Cerebellar cortex (tissue), 1 donor: ENCODE data around the gene ZMIZ2.
A peak's percentile ranks its signal among the peaks of the same experiment; 100 is the strongest.
"Not testable (repeated sequence)": the region's sequence is repeated elsewhere in the genome, so short reads cannot be mapped to it uniquely, and the experiment has no call there.

Experiments
- DNase-seq: peaks from one replicate; pipeline ENCODE4 v3.0.0-alpha.2; 2015; ENCODE audit warnings: low spot score

The ZMIZ2 gene

GRCh38 chr7:44769776-44770294, 21.2 kb downstream of the ZMIZ2 start:
- DNase-seq, result peak; percentile 29

DNA sequence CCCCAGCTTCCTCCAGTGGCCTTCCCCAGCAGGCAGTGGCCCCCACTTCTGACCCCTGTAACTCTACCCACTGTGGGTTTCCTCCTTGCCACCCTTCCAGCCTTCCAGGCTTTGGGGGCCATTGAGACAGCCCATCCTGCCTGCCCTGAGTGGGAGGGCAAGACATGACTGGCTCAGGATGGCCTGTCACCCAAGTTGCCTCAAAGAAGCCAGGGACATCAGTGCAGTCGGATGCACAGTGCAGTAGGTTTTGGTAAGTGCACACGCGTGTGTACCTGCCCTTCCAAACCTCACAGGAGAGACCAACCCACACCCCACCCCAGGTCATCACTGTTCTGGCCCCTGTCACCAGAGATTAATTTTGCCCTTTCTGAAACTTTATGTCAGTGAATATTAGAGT, 22.7 kb downstream of the ZMIZ2 start:
- DNase-seq, result no peak

- DNase-seq, result no peak
Observed at GRCh38 chr7:44772440-44772839, 23.8 kb downstream of the ZMIZ2 start.

DNA sequence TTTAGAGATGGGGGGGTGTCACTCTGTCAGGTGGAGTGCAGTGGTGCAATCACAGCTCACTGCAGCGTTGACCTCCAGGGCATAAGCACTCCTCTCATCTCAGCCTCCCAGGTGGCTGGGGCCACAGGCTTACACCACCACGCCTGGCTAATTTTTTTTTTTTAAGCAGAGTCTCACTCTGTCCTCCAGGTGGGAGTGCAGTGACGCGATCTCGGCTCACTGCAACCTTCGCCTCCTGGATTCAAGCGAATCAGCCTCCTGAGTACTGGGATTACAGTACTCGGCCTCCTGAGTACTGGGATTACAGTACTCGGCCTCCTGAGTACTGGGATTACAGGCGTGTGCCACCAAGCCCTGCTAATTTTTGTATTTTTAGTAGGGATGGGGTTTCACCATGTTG, 24.2 kb downstream of the ZMIZ2 start:
- DNase-seq, result peak; percentile 33

- DNase-seq, result not testable (repeated sequence)
Observed at GRCh38 chr7:44774486-44774885, 25.8 kb downstream of the ZMIZ2 start.

- DNase-seq, result no peak
Observed at GRCh38 chr7:44775383-44776107, 26.9 kb downstream of the ZMIZ2 start.

GRCh38 chr7:44776211-44776610, 27.6 kb downstream of the ZMIZ2 start:
- DNase-seq, result no peak

- DNase-seq, result no peak
Observed at GRCh38 chr7:44782460-44782859, 33.8 kb downstream of the ZMIZ2 start.

DNA sequence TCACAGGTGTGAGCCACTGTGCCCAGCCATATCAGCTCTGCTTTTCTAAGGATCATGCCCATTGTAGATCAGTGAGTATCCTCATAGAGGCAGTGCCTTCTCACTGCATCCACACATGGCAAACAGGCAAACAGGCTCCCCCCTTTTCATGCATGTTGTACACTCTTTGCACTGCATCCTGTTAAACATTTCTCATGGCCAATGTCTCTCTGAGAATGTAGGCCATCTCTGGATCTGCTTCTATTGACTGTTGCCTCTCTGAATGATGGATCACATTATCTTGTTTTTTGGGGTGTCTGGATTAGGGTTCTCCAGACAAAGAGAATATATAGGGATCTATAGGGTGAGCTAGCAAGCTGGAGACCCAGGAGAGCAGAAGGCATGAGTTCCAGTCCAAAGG, 34.8 kb downstream of the ZMIZ2 start:
- DNase-seq, result no peak

GRCh38 chr7:44784364-44784763, 35.7 kb downstream of the ZMIZ2 start:
- no peak for DNase-seq

DNA sequence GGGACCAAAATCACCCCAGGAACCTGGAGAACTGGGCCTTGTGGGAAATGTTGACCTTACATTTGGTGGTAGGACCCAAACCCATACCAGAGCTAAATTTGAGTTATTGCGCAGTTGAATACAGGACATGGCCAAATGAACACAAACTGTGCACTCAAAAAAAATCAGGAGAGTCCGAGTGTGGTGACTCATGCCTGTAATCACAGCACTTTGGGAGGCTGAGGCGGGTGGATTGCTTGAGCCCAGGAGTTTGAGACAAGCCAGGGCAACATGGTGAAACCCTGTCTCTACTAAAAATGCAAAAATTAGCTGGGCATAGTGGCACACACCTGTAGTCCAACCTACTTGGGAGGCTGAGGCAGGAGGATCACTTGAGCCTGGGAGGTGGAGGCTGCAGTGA, 36.6 kb downstream of the ZMIZ2 start:
- DNase-seq, result not testable (repeated sequence)

- no peak for DNase-seq
Observed at GRCh38 chr7:44787041-44787440, 38.4 kb downstream of the ZMIZ2 start.

DNA sequence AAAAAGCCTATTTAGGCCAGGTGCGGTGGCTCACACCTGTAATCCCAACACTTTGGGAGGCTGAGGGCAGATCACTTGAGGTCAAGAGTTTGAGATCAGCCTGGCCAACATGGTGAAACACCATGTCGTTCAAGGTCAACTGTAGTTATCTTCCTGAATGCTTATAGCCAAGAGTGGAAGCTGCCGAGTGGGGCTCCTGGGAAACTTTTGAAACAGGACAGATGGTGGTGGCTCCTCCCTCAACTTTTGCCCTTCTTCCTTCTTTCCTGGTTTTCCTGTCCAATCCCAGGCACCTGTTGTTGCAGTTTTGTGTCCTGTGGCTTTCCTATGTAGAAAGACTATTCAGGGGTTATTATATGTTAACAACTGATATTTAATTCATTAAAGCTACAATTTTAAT, 39.1 kb downstream of the ZMIZ2 start:
- DNase-seq, result no peak

- no peak for DNase-seq
Observed at GRCh38 chr7:44789990-44790389, 41.3 kb downstream of the ZMIZ2 start.

GRCh38 chr7:44791278-44792219, 42.9 kb downstream of the ZMIZ2 start:
- no peak for DNase-seq

GRCh38 chr7:44793919-44794318, 45.3 kb downstream of the ZMIZ2 start:
- no peak for DNase-seq

DNA sequence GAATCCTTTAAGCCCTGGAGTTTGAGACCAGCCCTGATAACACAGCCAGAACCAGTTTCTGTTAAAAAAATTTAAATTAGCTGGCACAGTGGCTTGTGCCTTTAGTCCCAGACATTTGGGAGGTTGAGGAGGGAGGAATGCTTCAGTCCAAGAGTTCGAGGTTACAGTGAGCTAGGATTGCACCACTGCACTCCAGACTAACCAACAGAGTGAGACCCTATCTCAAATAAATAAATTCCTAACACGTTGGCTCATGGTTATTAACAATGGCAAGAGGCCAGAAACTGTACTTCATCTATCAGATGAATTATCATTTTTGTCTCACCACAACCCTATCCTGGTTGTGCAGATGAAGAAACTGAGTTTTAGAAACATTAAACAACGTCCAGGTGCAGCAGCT, 45.7 kb downstream of the ZMIZ2 start:
- DNase-seq, result no peak

GRCh38 chr7:44796034-44796503, 47.4 kb downstream of the ZMIZ2 start:
- peak; percentile 69 for DNase-seq

DNA sequence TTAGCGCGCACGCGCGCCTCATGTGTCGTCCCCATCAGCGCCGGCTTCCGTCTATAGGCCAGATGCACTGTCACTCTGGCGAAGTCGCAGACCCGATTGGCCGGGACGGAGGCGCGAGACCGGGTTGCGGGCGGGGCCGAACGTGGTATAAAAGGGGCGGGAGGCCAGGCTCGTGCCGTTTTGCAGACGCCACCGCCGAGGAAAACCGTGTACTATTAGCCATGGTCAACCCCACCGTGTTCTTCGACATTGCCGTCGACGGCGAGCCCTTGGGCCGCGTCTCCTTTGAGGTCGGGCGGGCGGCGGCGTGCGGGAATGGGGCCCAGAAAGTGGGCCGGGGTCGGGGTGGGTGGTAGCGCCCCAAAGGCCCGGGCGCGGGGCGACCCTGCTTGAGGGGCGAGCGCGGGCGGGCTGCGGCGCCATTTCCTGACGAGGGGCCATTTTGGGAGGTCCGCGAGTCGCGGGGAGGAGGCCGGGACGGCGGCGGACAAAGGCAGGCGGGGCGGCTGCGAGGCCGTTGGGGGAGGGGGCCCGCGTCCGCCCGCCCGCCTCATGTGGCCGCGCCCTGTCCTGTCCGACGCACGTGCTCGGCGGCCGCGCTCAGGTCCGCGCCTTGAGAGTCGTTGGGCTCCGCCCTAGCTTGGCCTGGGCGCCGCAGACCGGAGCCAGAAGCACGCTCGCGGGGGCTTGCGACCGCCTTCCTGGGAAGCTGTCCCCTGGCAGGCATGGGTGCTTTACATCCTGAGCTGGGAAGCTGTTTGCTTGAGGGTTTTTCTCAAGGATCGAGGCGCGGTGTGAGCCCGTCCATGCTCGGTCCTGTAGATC, 48.1 kb downstream of the ZMIZ2 start, which contains the start of gene PPIA:
PPIA (plus strand) TSS at position 178 of the 825 bp plus-strand sequence; CDS start at position 222, 44 bp downstream.
- peak; percentile 96 for DNase-seq

- peak; percentile 92 for DNase-seq
Observed at GRCh38 chr7:44797329-44798258, 48.9 kb downstream of the ZMIZ2 start.
